Stimulated activated naive CD8-positive, alpha-beta T cell treated with anti-CD3 and anti-CD28 coated beads, Interleukin-15, amount 100 ng/mL, for 72 hours (primary cell): Measurements from ENCODE around the gene TLN1.
A peak's percentile ranks its signal among the peaks of the same experiment; 100 is the strongest.

Experiments
- ATAC-seq: fragments of 150-1000 bp; cut with Tn5 transposase; 2 replicates; pipeline ENCODE4 v1.10.0; 2021; ENCODE audit warnings: mild to moderate bottlenecking, moderate library complexity
- DNase-seq, 2 donors: peaks; one replicate each; pipeline ENCODE4 v3.0.0; 2021 to 2022
- H3K27ac Mint-ChIP-seq, 2 donors: one replicate each; pipeline ENCODE4 v1.8.0; 2022; ENCODE audit warnings: mild to moderate bottlenecking in 2 of 2, mixed read lengths in 2 of 2, moderate library complexity in 2 of 2
- H3K27me3 Mint-ChIP-seq: one replicate; pipeline ENCODE4 v1.8.0; 2022; ENCODE audit warnings: mixed read lengths
- H3K4me1 Mint-ChIP-seq: one replicate; pipeline ENCODE4 v1.8.0; 2022; ENCODE audit warnings: mild to moderate bottlenecking, mixed read lengths
- H3K4me3 Mint-ChIP-seq, 2 donors: one replicate each; pipeline ENCODE4 v1.8.0; 2022; ENCODE audit warnings: mild to moderate bottlenecking in 2 of 2, mixed read lengths in 2 of 2, moderate library complexity in 1 of 2
- H3K9me3 Mint-ChIP-seq, 2 donors: one replicate each; pipeline ENCODE4 v1.8.0; 2022; ENCODE audit warnings: mixed read lengths in 2 of 2

TLN1 gene

GRCh38 chr9:35679766-35680330 lies 52.1 kb downstream of the TLN1 start:
- DNase-seq (no peak), ATAC-seq (no peak)
- Mint-ChIP-seq H3K4me3 (no peak overlapping the region), H3K9me3 (no peaks in the 10 kb centered on the region), H3K4me1 (peaks cover 8% of the 10 kb centered on the region), H3K27me3 (peaks cover under 1% of the 10 kb centered on the region), H3K27ac (no peak overlapping the region)

GRCh38 chr9:35679091-35679490 lies 52.9 kb downstream of the TLN1 start:
- no peak for DNase-seq
- H3K27ac Mint-ChIP-seq: no peak overlapping the region
- no peak for ATAC-seq
- peaks cover 8% of the 10 kb centered on the region for H3K27me3 Mint-ChIP-seq
- H3K4me3 Mint-ChIP-seq: no peak overlapping the region
- H3K4me1 Mint-ChIP-seq: peaks cover 16% of the 10 kb centered on the region
- H3K9me3 Mint-ChIP-seq: no peaks in the 10 kb centered on the region

- DNase-seq: peak; percentile 46 to 62
- Mint-ChIP-seq H3K4me1 (peaks cover 17% of the 10 kb centered on the region), H3K4me3 (peak overlapping the region; percentile 74 to 81), H3K27ac (peak overlapping the region; percentile 88 to 90), H3K9me3 (no peaks in the 10 kb centered on the region), H3K27me3 (peaks cover 10% of the 10 kb centered on the region)
- peak; percentile 86 for ATAC-seq
These were observed 56.1 kb downstream of the TLN1 start for GRCh38 chr9:35675732-35676392.

GRCh38 chr9:35675204-35675603 lies 56.8 kb downstream of the TLN1 start:
- Mint-ChIP-seq H3K27ac (peak overlapping the region; percentile 57 to 75), H3K9me3 (no peaks in the 10 kb centered on the region), H3K4me3 (peak overlapping the region; percentile 74 to 81), H3K4me1 (peaks cover 17% of the 10 kb centered on the region), H3K27me3 (peaks cover 10% of the 10 kb centered on the region)
- no peak for DNase-seq
- peak; percentile 31 for ATAC-seq

- ATAC-seq (no peak), DNase-seq (no peak)
- Mint-ChIP-seq H3K27me3 (peaks cover 10% of the 10 kb centered on the region), H3K4me1 (peaks cover 17% of the 10 kb centered on the region), H3K9me3 (no peaks in the 10 kb centered on the region), H3K4me3 (no peak overlapping the region), H3K27ac (no peak overlapping the region)
These were observed 58.0 kb downstream of the TLN1 start for GRCh38 chr9:35674025-35674361.

- peak within 1 kb of the TSS; percentile 0 to 42 for H3K4me3 Mint-ChIP-seq
- H3K27me3 Mint-ChIP-seq: peaks cover 10% of the 10 kb centered on the region
- H3K27ac Mint-ChIP-seq: peak within 1 kb of the TSS in 1 of 2 donors; percentile 47
- ATAC-seq: no peak
- peaks cover 1% of the 10 kb centered on the region in 2 donors for H3K9me3 Mint-ChIP-seq
- no peak for DNase-seq
- peaks cover 17% of the 10 kb centered on the region for H3K4me1 Mint-ChIP-seq
These were observed 58.6 kb downstream of the TLN1 start, which contains the start of gene CA9 for GRCh38 chr9:35673132-35674024. CA9 (plus strand) TSS chr9:35673928; CDS start chr9:35673960, 32 bp downstream.

GRCh38 chr9:35669331-35670145 lies 62.5 kb downstream of the TLN1 start:
- Mint-ChIP-seq H3K9me3 (peaks cover 6 to 7% of the 10 kb centered on the region in 2 donors), H3K4me1 (peaks cover 23% of the 10 kb centered on the region), H3K27ac (no peak overlapping the region), H3K27me3 (peaks cover 6% of the 10 kb centered on the region), H3K4me3 (no peak overlapping the region)
- ATAC-seq (no peak), DNase-seq (no peak)

GRCh38 chr9:35667939-35668338 lies 64.1 kb downstream of the TLN1 start:
- DNase-seq: no peak
- H3K9me3 Mint-ChIP-seq: peaks cover 6 to 7% of the 10 kb centered on the region in 2 donors
- H3K4me3 Mint-ChIP-seq: no peak overlapping the region
- no peaks in the 10 kb centered on the region for H3K27me3 Mint-ChIP-seq
- no peak overlapping the region for H3K27ac Mint-ChIP-seq
- peaks cover 34% of the 10 kb centered on the region for H3K4me1 Mint-ChIP-seq
- no peak for ATAC-seq

GRCh38 chr9:35666549-35666948 lies 65.4 kb downstream of the TLN1 start:
- H3K27me3 Mint-ChIP-seq: no peaks in the 10 kb centered on the region
- H3K4me3 Mint-ChIP-seq: no peak overlapping the region
- ATAC-seq (no peak), DNase-seq (no peak)
- peaks cover 48% of the 10 kb centered on the region for H3K4me1 Mint-ChIP-seq
- H3K9me3 Mint-ChIP-seq: peaks cover 6 to 7% of the 10 kb centered on the region in 2 donors
- no peak overlapping the region for H3K27ac Mint-ChIP-seq

- Mint-ChIP-seq H3K27ac (peak overlapping the region in 1 of 2 donors; percentile 34), H3K27me3 (no peaks in the 10 kb centered on the region), H3K9me3 (peaks cover 6 to 7% of the 10 kb centered on the region in 2 donors), H3K4me3 (peak overlapping the region; percentile 92 to 93), H3K4me1 (peaks cover 52% of the 10 kb centered on the region)
- no peak for ATAC-seq
- no peak for DNase-seq
These were observed 66.0 kb downstream of the TLN1 start for GRCh38 chr9:35666045-35666444.

- Mint-ChIP-seq H3K9me3 (peaks cover 6 to 7% of the 10 kb centered on the region in 2 donors), H3K4me3 (peak overlapping the region; percentile 92 to 93), H3K27me3 (no peaks in the 10 kb centered on the region), H3K27ac (peak overlapping the region; percentile 77), H3K4me1 (peaks cover 58% of the 10 kb centered on the region)
- no peak for ATAC-seq
- DNase-seq: no peak
These were observed 66.5 kb downstream of the TLN1 start for GRCh38 chr9:35665471-35665818.

- H3K27me3 Mint-ChIP-seq: no peaks in the 10 kb centered on the region
- peaks cover 6 to 7% of the 10 kb centered on the region in 2 donors for H3K9me3 Mint-ChIP-seq
- H3K27ac Mint-ChIP-seq: peak within 1 kb of the TSS; percentile 77
- peak; percentile 90 for ATAC-seq
- H3K4me3 Mint-ChIP-seq: peak within 1 kb of the TSS; percentile 92 to 93
- DNase-seq: peak; percentile 66 to 80
- H3K4me1 Mint-ChIP-seq: peaks cover 64% of the 10 kb centered on the region
These were observed 67.2 kb downstream of the TLN1 start, which contains the start of gene ARHGEF39 for GRCh38 chr9:35664531-35665470. ARHGEF39 (minus strand) TSS chr9:35665195; CDS start chr9:35665169, 26 bp downstream.

- Mint-ChIP-seq H3K4me1 (peaks cover 83% of the 10 kb centered on the region), H3K9me3 (no peaks in the 10 kb centered on the region), H3K27ac (no peak overlapping the region), H3K4me3 (peak overlapping the region; percentile 3 to 47), H3K27me3 (no peaks in the 10 kb centered on the region)
- DNase-seq (no peak), ATAC-seq (no peak)
These were observed 69.6 kb downstream of the TLN1 start for GRCh38 chr9:35662437-35662836.

GRCh38 chr9:35661756-35662350 lies 70.1 kb downstream of the TLN1 start:
- no peak overlapping the region for H3K4me3 Mint-ChIP-seq
- ATAC-seq (no peak), DNase-seq (no peak)
- H3K27me3 Mint-ChIP-seq: no peaks in the 10 kb centered on the region
- H3K9me3 Mint-ChIP-seq: no peaks in the 10 kb centered on the region
- peak overlapping the region in 1 of 2 donors; percentile 58 for H3K27ac Mint-ChIP-seq
- peaks cover 89% of the 10 kb centered on the region for H3K4me1 Mint-ChIP-seq
